Epidermal melanocyte (primary cell): ENCODE data around the gene NSUN6.

Experiments used
- DNase-seq: peaks from one replicate; pipeline ENCODE4 v3.0.0; 2011; ENCODE audit warnings: low spot score; ENCODE audit not compliant: insufficient read length

Gene NSUN6

DNA sequence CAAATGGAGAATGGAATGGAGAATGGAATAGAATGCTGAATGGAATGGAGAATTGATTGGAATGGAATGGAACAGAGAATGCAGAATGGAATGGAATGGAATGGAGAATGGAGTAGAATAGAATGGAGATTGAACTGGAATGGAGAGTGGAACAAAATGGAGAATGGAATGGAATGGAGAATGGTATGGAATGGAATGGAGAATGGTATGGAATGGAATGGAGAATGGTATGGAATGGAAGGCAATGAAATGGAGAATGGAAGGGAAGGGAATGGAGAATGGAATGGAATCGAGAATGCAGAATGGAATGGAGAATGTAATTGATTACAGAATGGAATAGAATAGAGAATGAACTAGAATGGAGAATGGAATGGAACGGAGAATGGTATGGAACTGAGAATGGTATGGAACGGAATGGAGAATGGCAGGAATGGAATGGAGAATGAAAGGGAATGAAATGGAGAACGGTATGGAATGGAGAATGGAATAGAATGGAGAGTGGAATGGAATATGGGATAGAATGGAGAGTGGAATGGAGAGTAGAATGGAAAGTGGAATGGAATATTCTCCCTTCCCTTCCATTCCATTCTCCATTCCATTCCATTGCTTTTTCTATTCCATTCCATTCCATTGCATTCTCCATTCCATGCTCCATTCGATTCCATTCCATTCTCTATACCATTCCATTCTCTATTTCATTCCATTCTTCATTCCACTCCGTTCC is 88.2 kb downstream of the NSUN6 start:
- DNase-seq = no peak

- no peak for DNase-seq
Observed at GRCh38 chr10:18561861-18562551, 89.4 kb downstream of the NSUN6 start.

GRCh38 chr10:18557960-18558359 is 93.4 kb downstream of the NSUN6 start:
- no peak for DNase-seq

DNA sequence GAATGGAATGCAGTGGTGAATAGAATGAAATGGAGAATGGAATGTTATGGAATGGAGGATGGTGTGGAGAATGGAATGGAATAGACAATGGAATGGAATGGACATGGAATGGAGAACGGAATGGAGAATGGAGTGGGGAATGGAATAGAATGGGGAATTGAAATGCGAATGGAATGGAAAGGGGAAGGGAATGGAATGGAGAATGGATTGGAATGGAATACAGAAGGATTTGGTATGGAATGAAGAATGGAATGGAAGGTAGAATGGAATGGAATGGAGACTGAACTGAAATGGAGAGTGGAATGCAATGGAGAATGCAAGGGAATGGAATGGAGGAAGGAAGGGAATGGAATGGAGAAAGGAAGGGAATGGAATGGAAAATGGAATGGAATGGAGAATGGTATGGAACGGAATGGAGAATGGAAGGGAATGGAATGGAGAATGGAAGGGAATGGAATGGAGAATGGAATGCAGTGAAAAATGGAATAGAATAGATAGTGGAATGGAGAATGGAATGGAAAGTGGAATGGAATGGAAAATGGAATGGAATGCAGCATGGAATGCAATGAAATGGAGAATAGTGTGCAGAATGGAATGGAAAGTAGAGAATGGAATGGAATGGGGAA is 94.8 kb downstream of the NSUN6 start:
- no peak for DNase-seq

GRCh38 chr10:18554479-18554878 is 96.9 kb downstream of the NSUN6 start:
- no peak for DNase-seq

DNA sequence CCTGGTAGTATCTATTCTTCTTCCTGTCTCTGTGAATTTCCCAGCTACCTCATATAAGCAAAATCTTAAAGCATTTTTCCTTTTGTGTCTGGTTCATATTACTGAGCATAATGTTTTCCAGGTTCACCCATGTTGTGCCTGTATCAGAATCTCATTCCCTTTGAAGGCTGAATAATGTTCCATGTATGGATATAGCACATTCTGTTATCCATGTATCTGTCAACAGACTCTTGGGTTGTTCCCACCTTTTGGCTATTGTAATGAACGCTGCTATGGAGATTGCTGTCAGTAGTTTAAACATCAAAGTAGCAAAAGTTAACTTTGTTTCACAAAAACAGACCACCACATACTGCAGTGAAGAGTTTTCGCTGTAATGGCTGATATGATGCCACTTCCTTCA is 99.9 kb downstream of the NSUN6 start:
- DNase-seq = no peak

DNA sequence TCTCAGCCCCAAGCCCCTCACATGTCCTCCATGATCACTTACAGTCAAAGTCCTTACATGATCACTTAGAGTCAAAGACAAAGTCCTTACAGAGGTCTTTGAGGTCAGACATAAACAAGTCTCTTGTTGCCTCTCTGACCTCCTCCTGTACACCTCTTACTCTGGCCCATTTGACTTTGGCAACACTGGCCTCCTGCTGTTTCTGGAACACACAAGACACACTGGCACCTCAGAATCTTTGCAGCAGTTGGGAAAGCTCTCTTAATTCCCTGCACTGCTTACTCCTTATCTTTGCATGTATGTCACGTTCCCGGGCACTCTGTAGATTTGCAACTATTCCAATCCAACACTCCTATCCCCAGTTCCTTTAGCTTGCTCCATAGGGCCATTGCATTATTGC is 102.3 kb downstream of the NSUN6 start:
- no peak for DNase-seq

- DNase-seq = no peak
Observed at GRCh38 chr10:18545621-18546305, 105.6 kb downstream of the NSUN6 start.

GRCh38 chr10:18542832-18543231 is 108.6 kb downstream of the NSUN6 start:
- no peak for DNase-seq

DNA sequence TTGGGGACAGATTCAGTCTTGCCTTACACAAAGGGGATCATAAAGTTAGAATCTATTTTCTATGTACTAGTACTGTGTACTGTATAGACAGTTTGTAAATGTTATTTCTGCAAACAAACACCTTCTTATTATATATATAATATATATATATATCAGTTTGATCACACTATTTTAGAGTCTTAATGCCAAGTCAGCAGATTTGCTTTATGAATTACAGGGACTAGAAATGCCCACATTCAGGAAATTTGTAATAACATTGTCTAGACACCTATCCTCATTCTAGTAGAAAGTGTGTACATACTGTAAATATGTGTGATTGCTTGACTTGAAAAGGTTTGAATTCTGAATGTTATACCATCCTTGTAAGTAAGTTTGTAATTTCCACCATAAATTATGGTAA is 111.2 kb downstream of the NSUN6 start:
- no peak for DNase-seq

DNA sequence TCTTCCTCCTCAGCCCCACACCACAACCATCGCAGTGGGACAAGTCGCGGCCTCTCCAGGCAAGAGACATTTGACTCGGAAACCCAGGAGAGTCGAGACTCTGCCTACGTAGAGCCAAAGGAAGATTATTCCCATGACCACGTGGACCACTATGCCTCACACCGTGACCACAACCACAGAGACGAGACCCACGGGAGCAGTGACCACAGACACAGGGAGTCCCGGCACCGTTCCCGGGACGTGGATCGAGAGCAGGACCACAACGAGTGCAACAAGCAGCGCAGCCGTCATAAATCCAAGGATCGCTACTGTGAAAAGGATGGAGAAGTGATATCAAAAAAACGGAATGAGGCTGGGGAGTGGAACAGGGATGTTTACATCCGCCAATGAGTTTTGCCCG is 112.1 kb downstream of the NSUN6 start:
- DNase-seq = no peak

GRCh38 chr10:18533896-18534295 is 117.5 kb downstream of the NSUN6 start:
- no peak for DNase-seq

GRCh38 chr10:18532881-18533535 is 118.4 kb downstream of the NSUN6 start:
- DNase-seq = no peak

DNA sequence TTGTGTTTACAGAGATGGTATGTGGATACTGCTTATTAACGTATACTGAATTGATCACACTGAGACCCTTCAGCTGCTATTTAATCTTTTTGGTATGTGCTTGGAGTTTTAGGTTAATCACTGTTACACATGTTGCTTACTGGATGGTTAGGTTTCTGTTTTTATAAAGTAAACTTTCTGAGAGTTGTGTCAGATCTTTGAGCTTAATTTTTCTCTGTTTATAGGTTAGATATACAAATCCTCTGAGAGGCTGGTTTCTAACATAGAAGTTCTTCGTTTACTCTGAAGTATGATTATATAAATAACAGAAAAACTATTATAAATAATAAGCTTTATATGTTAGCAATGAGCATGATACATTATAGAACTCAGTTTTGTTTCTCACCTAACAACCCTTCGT is 123.1 kb downstream of the NSUN6 start:
- DNase-seq = no peak

DNA sequence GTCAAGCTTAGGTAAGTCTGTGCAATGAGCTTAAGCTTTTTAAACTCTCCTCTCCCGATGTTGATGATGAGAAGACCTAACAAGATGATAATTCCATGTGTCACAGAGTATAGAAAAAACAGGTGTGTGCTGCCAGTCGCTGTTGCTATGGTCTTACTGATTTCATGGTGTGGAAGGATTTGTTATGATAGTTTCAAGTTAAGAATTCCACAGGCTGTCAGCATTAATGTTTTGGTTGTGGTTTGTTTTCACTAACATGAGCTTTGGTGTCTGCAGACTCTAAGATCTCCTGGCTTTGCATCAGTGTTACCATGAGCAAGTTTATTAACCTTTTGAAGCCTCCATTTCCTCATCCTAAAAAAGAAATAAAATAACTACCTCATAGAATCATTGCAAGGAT is 123.7 kb downstream of the NSUN6 start:
- DNase-seq = no peak

GRCh38 chr10:18523858-18524257 is 127.5 kb downstream of the NSUN6 start:
- no peak for DNase-seq

- DNase-seq = no peak
Observed at GRCh38 chr10:18523025-18523424, 128.4 kb downstream of the NSUN6 start.

DNA sequence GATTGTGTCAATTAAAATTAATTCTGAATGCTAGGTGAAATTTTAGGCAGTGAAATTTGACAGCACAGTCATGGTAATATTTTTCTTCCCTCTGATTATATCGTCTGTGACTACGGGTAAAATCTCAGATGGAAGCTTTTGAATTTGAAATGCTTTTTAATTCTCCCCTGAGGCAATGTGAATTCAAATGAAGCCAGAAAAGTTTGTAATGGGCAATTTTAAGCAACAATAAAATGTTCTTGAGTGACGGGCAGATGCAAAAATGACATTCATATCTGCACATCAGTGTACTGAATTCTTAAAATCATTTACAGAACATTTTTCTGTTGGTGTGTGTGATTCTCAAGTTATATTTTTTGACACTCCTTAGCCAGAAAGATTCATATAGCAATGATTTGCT is 134.5 kb downstream of the NSUN6 start:
- DNase-seq = no peak

DNA sequence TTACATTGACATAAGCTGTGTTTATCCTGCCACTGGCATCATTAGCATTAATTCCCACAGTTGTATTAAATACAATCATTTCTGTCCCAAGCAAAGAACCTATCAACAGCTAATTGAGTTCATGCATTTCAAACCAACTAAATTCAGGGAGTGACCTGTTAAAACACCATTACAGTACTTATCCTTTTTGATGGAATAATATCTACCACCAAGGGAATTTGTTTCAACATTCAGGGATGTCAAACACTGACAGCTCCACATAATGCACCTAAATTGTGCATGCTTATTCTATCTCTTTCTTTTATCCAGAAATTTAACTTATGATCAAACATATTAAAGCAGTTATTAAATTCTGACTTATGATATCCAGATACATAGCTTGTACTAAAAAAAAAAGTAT is 136.8 kb downstream of the NSUN6 start:
- DNase-seq = no peak

GRCh38 chr10:18508587-18508986 is 142.8 kb downstream of the NSUN6 start:
- no peak for DNase-seq

DNA sequence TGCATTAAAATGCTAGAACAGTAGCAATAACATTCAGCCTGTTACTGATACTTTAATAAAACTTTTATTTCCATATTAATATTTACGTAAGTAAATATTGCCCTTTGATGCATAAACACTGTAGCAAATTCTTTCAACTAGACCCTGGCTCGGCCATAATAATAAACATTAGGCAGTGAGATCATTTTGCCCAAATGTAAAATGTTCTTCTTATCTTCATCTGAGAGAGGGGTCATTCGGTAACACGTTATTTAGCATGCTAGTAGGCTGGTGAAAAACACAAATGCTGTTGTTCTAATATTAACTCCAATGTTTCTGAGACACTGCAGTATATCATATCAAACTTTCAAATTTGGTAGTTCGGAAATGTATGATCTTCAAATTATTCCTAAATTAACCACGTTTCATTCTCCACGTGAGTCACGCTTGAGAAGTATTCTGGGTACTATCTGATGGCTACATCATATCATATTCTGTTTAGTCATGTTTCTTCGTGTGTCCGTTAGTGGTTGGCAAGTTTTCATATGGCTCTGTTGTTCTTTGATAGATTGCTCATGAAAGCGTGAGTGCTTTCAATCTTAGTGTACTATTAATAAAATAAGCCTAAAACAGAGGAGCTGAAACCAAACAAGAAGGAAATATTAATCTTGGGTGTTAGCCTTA is 145.8 kb downstream of the NSUN6 start:
- DNase-seq = no peak
